Measurements from ENCODE around the gene FAM131A.

GRCh38 chr3:184322731-184323487 is 14.5 kb upstream of the FAM131A start:
- no peak for TF ChIP-seq CTCF (IDR thresholded peaks at IDR 0.05; ENCODE audit: extremely low read depth in 1 of 2, insufficient read depth in 1 of 2, low read depth in 1 of 2, low read length in 2 of 2)
- TF ChIP-seq POLR2A (IDR thresholded peaks at IDR 0.05; ENCODE audit: low read depth, low read length) = no peak
- TF ChIP-seq EZH2 (IDR thresholded peaks at IDR 0.05; ENCODE audit: borderline replicate concordance, low read depth, low read length, severe bottlenecking) = no peak
- TF ChIP-seq POLR2AphosphoS5 (IDR thresholded peaks at IDR 0.05; ENCODE audit: insufficient read depth, low read depth, low read length) = no peak
- TF ChIP-seq JUN (IDR thresholded peaks at IDR 0.05; ENCODE audit: borderline replicate concordance, insufficient read depth, insufficient read length, low read depth) = no peak
- TF ChIP-seq MAX (IDR thresholded peaks at IDR 0.05; ENCODE audit: insufficient read depth, insufficient read length) = no peak
- TF ChIP-seq FOS (IDR thresholded peaks at IDR 0.05; ENCODE audit: borderline replicate concordance, insufficient read depth, low read length) = no peak
- no peak for TF ChIP-seq MYC (IDR thresholded peaks at IDR 0.05; ENCODE audit: low read depth, low read length)
- TF ChIP-seq GATA2 (IDR thresholded peaks at IDR 0.05; ENCODE audit: insufficient read depth, insufficient read length, low read depth, low read length) = no peak

Measured in endothelial cell of umbilical vein (primary cell).